Suprapubic skin (tissue), 3 donors: ENCODE results near the gene LRPAP1.

Experiments
- CTCF ChIP-seq, 2 donors: fragments of 200-600 bp in 1 of 2; fragments of 450-650 bp in 1 of 2; sonication (generic) in 1 of 2; IDR thresholded peaks; one replicate each; pipeline ENCODE4 v1.5.1; 2016 to 2019; ENCODE audit warnings: antibody characterized with exemption in 2 of 2, mild to moderate bottlenecking in 1 of 2, moderate library complexity in 1 of 2
- EP300 ChIP-seq: sonication (generic); formaldehyde crosslinking; IDR thresholded peaks from one replicate; pipeline ENCODE4 v1.6.1; 2017; ENCODE audit warnings: antibody characterized with exemption
- POLR2A ChIP-seq, 2 donors: fragments of 450-650 bp; IDR thresholded peaks; one replicate each; pipeline ENCODE4 v1.6.1; 2017; ENCODE audit warnings: antibody characterized with exemption in 2 of 2, mild to moderate bottlenecking in 2 of 2, moderate library complexity in 2 of 2

DNA sequence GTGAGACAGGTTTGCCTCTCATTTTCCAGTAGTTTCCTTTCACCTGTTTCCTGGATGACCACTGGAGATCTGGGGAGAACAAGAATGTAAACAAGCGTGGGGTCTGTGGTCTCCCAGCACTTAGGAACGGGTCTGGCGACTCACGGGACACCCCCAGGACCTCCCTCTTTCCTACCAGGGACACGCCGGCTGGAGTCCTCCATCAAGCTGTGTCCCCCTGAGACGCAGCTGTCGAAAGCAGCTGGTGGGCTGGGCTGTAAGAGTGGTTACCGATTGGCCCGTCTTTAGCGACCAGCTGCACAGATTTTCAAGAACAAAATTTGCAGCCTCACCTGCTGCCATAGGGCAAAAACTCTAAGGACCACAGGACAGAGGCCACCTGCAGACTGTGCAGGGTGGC, 11.9 kb downstream of the LRPAP1 start:
- no peak for TF ChIP-seq CTCF (IDR thresholded peaks at IDR 0.05)
- TF ChIP-seq POLR2A (IDR thresholded peaks at IDR 0.05), result no peak
- TF ChIP-seq EP300, result no peak
